Kidney epithelial cell (primary cell): Measurements from ENCODE around the gene RECK. TPM values are rescaled to one million over a fixed set of nuclear protein-coding genes. Genes with fewer than 3 reads are reported as not detected.

Experiments
- DNase-seq: peaks from one replicate; pipeline ENCODE4 v3.0.0-alpha.2; 2010; ENCODE audit warnings: low read depth
- H3K27me3 ChIP-seq: 2 replicates; pipeline ENCODE4 v1.6.0; 2011; ENCODE audit warnings: low read length; ENCODE audit not compliant: control insufficient read depth, insufficient read depth
- H3K36me3 ChIP-seq: 2 replicates; pipeline ENCODE4 v1.5.1; 2011; ENCODE audit warnings: low read length; ENCODE audit not compliant: control insufficient read depth, insufficient read depth
- H3K4me3 ChIP-seq: 2 replicates; pipeline ENCODE4 v1.5.1; 2011; ENCODE audit warnings: low read depth, mild to moderate bottlenecking, control low read depth, low read length
- total RNA-seq: library from RNA; depleted of rRNA; stranded (reverse); fragments of >200 nt; gene quantifications from 2 replicates; pipeline ENCODE4 v1.2.3, GENCODE V29; 2015
- TF ChIP-seq, protein P1 (sequence below): IDR thresholded peaks from 2 replicates; pipeline ENCODE4 v1.5.1; 2011; ENCODE audit warnings: mild to moderate bottlenecking, moderate library complexity, low read length, control low read depth, inconsistent platforms; ENCODE audit not compliant: insufficient read depth, poor library complexity, severe bottlenecking

Gene RECK
- total RNA-seq, 1 donor from 2014 or later, result 4.0 TPM

DNA sequence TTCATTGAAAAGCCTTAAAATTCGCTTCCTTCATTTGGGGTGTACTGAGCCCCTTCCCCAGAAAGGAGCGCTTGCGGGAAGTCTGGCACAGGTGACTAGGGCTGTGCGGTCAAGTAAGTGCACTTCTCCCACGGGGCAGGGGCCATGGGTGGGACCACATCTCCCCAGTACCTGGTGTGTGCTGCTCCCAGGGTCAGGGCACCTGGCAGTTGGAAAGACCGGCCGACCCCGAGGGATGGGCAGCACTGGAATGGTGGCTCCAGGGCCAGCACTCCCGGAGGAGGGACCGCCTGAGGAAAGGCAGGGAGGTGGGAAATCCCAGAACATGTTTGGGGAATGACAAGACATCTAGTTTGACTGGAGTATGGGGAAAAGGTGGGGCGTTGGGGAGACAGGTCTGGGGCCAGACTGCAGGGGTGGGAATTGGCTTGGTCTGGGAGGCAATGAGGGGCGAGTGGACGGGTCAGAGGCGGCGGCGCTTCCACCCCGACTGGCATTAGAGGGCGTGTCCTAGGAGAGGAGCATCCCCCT lies 99.1 kb downstream of the RECK start:
- no peak for DNase-seq
- Histone ChIP-seq H3K36me3 (no peaks in the 10 kb centered on the region), H3K4me3 (peak overlapping the region; percentile 56), H3K27me3 (no peaks in the 10 kb centered on the region)
- TF ChIP-seq, protein P1, sequence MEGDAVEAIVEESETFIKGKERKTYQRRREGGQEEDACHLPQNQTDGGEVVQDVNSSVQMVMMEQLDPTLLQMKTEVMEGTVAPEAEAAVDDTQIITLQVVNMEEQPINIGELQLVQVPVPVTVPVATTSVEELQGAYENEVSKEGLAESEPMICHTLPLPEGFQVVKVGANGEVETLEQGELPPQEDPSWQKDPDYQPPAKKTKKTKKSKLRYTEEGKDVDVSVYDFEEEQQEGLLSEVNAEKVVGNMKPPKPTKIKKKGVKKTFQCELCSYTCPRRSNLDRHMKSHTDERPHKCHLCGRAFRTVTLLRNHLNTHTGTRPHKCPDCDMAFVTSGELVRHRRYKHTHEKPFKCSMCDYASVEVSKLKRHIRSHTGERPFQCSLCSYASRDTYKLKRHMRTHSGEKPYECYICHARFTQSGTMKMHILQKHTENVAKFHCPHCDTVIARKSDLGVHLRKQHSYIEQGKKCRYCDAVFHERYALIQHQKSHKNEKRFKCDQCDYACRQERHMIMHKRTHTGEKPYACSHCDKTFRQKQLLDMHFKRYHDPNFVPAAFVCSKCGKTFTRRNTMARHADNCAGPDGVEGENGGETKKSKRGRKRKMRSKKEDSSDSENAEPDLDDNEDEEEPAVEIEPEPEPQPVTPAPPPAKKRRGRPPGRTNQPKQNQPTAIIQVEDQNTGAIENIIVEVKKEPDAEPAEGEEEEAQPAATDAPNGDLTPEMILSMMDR, result peak; percentile 17

DNA sequence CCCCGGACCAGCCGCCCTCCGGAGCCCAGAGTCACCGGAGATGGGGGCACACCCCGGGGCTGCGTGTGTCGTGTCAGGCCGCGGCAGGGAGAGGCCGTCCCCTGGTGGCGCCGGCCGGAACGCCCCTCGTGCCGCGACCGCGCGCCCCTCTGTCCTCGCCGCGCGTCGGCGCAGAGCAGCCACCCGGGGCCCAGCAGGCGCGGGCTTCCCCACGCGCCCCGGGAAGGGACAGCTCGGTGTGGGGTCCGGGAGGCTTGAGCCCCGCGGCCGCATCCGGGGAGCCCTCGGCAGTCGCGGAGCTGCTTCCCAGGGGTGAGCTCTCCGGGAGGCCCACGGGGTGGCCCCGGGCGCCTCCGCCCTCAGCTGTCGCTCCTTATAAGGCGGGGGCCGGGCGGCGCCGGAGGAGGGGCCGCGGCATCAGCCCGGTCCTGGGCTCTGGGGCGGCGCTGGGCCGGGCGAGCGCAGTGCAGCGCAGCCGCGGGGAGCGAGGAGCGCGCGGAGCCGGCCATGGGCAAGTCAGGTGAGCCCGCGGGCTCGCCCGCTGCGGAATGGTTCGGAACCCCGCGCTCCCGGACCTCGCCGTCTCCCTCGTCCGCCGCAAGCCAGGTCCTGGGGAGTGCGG lies 99.7 kb downstream of the RECK start, which contains the start of gene GLIPR2:
GLIPR2 (plus strand) TSS at position 462 of the 622 bp plus-strand sequence; CDS start at position 508, 46 bp downstream.
- TF ChIP-seq, protein P1, result no peak

DNA sequence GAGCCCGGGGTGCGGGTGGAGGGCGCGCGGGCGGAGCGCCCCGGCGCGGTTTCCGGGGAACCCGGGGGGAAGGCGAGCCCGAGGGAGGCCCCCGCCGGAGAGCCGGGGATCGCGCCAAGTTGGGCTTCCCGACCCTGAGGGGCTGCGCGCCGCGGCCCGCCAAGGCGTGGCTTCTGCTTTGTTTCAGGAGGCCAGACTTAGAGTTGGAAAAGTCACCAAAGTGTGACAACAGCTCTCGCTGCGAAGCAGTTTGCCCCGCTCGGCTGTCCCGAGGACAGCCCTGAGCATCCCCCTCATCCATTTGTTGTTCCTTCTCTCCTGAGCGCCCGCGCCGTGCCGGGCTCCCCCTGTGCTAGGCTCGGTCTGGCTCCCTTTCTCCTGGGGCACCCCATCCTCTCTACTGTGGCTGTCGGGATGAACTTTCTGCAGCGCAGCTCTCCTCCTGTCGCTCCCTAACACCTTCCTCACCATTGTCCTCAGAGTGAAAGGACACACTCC lies 100.2 kb downstream of the RECK start:
- H3K4me3 ChIP-seq, result peak overlapping the region; percentile 56
- DNase-seq, result no peak
- no peaks in the 10 kb centered on the region for H3K27me3 ChIP-seq
- TF ChIP-seq, protein P1, result no peak
- H3K36me3 ChIP-seq, result no peaks in the 10 kb centered on the region

More for the DNA sequence above, 99.7 kb downstream of the RECK start, which contains the start of gene GLIPR2:
- Histone ChIP-seq H3K36me3 (no peaks in the 10 kb centered on the region), H3K27me3 (no peaks in the 10 kb centered on the region), H3K4me3 (peak within 1 kb of the TSS; percentile 56)
- no peak for DNase-seq

DNA sequence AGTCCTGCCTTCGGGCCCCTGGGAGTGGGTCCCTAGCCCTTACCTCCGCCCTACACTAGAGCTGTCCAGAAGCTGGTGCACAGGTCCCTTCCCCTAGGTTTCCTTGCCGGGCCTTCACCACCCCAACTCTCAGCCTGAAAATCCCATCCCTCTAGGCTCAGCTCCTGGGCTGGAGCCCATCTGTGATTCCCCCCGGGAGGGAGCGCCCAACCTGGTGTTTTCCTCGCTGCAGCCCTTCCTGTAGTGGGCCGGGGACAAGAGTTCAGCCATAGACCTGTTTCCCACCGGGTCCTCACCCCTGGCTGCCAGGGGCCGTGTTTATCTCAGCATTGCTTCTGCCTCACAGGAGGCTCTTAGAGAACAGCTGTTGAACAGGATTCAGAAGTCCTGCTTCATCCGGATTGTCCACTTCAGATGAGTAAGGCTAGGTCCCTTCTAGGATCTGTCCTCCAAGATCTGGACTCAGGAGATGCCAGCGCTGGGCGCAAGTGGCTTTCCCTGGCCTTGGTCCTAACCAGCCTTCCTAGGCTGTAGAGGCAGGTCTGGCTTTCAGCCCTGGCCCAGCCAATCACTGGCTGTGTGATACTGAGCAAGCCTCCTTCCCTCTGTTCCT lies 100.8 kb downstream of the RECK start:
- no peaks in the 10 kb centered on the region for H3K27me3 ChIP-seq
- DNase-seq, result no peak
- peak overlapping the region; percentile 56 for H3K4me3 ChIP-seq
- TF ChIP-seq, protein P1, result no peak
- H3K36me3 ChIP-seq, result no peaks in the 10 kb centered on the region

DNA sequence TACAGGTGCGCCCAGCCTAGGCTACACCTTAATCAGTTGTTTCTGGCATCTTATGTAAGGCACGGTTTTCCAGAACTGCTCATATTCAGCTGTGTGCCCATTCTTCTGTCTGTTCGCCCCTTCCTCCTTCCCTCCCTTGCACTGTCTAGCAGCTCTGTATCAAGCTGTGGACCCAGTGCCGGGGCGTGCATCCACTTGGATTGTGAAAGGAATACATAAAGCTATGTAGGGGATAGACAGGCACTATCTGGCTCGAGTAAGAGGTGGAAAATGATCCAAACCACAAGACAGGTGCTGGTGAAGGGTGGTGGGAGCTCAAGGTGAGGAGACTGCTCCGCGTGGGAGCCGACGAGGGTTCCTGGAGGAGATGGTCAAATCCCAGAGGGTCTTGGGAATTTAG lies 101.8 kb downstream of the RECK start:
- Histone ChIP-seq H3K36me3 (no peaks in the 10 kb centered on the region), H3K4me3 (no peak overlapping the region), H3K27me3 (no peaks in the 10 kb centered on the region)
- TF ChIP-seq, protein P1, result no peak
- no peak for DNase-seq
